HG03469 (cell line): ENCODE data around the gene KAT7.

Experiments used
- ATAC-seq: cut with Tn5 transposase; IDR thresholded peaks from one replicate; pipeline ENCODE4 v1.9.1; 2021; ENCODE audit warnings: mild to moderate bottlenecking, moderate library complexity, moderate number of reproducible peaks; ENCODE audit not compliant: unreplicated experiment

Gene KAT7

DNA sequence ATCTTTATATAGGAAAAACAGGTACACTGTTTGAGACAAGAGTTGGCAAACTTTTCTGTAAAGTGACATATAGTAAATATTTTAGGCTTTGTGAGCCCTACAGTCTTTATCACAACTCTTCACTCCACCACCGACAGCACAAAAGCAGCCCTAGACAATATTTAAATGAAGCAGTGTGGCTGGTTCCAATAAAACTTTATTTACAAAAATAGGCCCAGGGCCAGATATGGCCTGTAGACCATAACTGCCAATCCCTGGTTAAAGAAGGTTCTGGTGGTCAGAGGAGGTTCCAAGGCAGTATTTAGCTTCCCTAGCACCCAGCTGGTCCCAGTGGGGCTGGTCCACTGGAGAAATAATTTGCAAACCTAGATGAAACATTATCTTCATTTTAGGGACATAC, 28.2 kb upstream of the KAT7 start:
- no peak for ATAC-seq

DNA sequence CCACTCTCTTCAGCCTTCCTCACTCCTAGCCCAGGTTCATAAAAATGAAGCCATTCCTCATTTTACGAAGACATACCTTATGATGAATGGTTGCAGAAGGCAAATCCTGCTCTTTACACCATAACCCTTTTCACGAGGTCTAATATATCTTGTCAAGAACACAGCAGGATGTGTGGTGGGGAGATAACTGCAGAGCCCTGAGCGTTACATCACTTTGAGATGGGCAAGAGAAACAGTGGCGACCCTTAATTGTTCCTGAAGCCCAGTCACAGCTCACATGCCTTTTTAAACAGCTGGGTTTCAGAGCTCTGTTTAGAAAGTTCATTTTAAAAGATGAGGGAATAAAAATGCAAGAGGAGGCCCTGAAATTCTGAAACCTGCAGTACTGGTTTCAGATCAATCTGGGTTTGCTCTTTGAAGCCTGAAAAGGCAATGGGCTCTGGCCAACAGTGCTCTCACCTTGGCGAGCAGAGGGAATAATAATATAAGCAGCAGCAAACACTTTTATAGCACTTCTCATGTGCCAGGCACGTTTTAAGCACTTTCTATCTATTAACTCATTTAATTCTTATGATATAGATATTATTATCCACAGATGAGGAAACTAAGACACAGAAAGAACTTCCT, 27.4 kb upstream of the KAT7 start:
- ATAC-seq: no peak

DNA sequence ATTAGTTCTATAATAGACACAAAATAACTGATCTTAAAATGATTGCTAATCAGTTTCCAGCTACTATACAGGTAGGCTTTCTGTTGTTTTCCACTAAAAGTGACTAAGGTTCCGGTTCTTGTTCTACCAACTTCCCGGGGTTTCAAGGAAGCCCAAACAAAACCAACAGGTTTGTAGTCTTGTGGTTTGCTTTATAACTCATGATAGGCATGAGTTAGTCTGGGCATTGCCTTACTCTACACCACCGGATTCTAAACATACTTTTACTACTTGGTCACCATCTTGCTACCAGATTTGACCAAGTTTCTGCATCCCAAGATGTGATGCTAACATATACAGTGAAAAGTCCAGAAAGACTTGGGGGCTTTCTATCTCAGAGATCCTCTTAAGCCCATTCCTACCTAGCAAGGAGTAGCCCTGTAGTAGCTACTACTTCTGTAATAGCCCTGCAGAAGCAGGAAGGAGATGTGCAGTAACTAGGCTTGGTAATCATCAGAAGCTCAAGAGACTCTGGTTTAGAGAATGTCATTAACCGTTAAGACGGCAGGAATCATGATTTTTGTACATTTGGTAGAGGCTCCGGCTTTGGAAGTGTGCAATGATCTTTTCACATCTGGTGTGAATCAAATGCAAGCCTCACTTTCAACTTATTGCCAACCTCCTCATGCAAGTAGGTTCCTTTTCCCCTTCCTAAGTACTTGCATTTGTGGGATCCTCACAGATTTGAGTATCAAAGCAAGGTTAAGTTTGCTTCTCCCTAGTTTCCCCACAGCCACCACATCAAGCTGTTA, 26.1 kb upstream of the KAT7 start:
- ATAC-seq: no peak

DNA sequence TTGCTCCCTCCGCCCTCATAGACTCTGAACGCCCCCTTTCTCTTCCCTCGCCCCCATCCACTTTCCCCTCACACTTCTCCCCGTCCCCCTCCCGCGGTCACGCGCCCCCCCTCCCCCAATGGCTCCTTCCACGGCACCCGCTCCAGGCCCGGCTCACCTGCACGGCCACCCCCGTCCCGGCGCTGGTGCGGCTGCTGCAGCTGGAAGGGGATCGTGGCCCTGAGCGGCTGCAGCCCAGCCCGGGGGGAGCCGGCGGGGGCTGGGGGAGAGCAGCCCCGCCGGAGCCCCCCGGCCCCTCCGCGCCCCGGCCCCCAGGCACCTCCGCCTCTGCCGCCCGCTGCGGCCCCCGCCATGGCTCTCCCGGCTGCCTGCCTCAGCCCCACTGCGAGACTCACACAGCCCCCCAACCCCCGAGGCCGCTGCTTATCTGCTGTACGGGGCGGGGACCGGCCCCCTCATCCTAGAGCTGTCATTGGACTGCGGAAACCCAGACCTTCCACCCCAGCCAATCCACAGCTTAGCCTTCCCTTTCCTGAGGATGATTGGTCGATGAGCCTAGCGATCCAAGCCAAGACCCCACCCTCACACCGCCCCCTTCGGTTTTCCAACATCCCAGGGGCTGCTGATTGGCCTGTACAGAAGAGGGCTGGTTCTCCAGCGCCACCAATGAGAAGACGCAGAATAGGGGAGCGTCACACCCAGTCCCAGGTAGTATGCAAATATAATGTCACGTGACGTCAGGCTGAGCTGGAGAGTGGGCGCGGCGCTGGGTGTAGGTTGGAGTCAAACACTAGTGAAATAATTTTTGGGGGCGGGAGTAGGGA, 24.5 kb upstream of the KAT7 start, which contains the start of gene FAM117A:
TSS of gene FAM117A (minus strand) at position 397 of the 824 bp plus-strand sequence. CDS start at position 353, 44 bp downstream.
- ATAC-seq: peak; percentile 81

DNA sequence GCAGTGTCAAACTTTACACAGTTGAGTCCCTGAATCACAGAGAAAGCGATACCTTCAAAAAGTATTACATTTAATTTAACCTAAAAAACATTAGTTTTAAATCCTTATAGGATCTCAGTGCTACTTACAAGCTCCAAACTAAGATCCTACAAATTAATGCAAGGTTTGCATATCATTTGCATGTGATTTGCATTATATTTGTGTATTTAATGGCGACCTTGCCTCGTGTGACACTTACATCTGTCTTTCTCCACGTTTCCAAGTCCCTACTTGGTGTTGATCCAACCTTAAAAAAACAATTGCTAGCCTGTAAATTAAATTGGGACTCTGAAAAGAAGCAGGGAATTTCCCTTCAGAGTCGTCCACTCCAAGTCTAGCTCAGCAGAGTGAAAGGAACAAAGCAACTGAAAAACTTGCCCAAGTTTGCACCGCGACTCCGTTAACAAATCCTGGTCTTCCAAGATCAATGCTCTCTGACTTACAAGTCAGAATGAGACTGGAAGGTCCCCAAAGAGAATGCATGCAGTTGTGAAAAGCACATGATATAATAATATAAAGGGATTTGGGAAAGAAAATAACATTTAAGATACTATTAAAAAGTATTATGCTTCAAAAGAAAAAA, 23.8 kb upstream of the KAT7 start:
- ATAC-seq: no peak

DNA sequence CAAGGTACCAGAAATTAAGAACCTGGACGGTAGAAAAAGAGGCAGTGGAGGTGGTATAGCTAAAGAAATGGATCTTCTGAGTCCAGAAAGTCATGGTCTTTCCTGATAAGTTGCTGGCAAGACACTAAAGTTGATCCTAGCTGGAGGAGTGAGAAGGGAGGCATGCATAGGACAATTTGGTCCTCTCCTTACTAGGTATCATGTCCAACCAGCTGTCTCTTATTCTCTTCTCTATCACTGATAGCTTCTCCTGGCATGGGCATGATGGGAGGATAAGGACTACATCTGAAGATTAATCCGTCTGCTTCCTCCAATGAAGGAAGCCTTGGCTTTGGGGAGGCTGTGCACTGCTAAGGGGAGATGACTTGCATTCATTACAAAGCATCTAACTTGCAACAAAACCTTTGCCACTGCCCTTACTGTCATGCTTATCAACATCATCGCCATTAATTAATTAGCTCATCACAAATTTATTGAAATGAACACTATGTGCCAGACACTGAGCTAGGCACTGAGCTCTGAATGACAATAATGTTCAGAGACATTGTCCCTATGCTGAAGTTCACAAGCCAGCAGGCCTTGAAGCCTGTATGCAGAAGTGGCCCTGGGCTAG, 21.5 kb upstream of the KAT7 start:
- ATAC-seq: no peak

DNA sequence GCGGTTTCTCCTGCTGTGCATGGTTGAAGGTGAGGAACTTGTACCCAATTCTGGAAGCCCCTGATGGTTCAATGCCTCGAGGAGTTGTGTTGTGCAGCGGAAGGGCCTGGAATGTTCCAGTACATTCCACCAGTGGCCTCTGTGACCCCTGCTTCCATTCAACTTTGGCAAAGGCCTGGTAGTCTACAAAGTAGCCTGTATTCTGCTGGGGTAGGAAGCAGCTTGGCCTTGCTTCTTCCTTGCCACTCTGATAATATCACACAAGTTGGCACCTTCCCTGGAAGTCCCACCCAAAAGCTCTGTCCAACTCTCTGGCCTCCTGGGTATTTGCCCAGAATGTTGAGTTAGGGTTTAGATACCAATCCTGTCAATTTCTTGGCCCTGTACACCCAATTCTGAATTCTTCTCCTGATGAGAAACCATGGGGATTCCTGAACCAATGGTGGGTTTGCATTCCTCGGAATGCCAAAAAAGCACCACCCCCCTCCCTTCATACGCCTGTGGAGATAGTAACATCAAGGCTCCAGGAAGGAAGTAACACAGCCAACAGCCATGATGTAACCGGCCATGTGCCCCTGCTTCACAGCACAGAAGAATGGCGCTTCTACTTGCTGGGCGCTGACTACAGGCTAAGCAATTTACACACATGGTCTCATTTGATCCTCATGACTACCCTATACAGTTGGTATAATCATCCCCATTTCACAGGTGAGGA, 12.8 kb upstream of the KAT7 start:
- ATAC-seq: no peak

DNA sequence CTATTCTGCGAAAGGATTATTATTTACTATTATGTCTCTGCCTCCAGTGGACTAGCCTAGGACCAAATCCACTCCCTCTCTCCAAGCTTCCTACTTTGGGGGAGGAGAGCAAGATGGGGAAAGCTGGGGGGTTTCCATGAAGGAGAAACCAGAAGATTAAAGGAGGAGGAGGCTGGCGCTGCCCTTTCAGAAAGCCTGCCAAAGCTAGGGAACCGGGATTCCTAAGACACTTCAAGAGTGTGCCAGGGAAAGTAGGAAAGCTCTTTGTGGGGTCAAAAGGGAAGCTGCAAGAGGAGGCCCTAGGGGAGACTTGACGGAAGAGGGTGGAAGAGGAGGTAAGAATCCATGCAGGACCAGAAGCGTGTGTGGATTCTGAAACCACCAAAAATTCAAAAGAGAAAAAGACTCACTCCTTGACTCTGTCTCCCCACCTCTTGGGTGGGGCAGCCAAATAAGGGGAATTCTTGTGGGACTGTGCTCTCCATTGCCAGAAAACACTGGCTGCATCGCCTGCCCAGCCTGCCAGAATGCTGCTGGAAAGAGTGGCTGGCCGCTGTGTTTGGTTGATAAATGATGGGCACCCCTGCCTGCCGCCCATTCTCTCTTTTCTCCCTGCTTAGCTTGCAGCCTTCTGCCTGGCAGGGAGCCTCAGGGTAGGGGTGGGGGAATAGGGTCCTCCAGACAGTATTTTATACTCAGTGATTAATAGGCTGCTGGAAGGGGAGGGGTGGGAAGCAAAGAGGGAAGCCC, 11.8 kb upstream of the KAT7 start:
- ATAC-seq: no peak

DNA sequence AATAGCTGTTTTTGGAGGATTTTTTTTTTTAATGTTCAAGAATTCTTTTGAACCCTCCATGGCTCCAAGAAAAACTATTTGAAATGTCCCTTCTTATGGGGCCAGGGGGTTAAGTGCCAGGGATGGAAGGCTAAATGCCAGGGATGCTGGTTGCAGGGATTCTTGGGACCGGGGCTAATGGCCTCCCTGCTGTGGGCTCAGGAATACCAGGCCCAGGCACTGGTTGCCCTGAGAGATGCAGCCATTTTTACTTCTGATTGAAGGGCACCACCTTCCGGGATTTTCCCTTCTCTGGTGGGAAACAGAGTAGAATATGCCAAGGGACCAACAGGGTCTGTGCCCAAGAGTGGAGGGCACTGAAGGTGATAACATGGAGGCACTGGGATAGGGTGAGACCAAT, 10.9 kb upstream of the KAT7 start:
- ATAC-seq: no peak

DNA sequence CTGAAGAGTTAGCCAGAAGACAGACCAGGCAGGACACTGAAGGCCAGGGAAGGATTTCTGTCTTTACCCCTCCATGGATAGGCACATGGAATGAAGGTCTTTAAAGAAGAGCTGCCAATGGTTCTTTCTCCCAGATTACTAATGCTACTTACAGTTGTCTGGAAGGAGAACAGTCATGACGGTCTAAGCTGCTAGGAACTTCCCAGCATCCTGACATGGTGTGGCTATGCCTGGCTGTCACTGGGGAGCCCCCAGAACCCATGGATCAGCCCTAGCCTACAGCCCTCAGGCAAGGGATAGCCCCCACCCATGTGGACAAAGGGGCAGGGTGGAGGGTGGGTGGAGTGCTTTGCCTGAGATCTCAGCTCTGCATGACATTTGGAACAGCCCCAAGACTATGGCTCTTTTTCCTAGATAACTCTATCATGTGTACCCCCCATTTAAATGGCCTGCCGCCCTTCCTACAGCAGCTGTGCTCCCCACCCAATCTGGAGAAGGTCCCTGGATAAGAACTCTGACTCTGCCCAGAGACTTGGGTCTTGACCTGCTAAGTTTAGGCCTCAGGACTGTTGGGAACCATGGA, 9.2 kb upstream of the KAT7 start:
- ATAC-seq: no peak

DNA sequence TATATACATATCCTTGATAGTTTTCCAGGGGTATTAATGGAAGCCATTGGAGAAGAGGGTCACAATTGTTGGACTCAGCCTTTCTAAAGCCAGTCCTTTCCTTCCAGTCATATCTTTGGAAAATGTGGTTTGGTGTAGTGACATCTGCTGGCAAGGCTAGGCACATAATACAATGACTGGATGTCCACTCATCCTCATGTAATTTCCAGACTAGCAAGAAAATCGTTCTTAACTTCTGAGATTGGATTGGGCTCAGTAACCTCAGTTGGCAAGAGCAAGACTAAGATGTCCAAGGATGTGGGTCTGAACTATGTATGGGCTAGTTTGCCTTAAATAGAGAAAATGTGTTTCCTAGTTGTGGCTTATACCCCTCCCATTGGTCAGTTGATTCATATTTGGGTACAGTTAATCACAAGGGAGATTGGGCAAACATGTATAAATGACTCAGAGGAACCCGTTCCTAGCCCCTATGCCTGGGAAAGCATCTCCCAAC, 8.7 kb upstream of the KAT7 start:
- no peak for ATAC-seq

DNA sequence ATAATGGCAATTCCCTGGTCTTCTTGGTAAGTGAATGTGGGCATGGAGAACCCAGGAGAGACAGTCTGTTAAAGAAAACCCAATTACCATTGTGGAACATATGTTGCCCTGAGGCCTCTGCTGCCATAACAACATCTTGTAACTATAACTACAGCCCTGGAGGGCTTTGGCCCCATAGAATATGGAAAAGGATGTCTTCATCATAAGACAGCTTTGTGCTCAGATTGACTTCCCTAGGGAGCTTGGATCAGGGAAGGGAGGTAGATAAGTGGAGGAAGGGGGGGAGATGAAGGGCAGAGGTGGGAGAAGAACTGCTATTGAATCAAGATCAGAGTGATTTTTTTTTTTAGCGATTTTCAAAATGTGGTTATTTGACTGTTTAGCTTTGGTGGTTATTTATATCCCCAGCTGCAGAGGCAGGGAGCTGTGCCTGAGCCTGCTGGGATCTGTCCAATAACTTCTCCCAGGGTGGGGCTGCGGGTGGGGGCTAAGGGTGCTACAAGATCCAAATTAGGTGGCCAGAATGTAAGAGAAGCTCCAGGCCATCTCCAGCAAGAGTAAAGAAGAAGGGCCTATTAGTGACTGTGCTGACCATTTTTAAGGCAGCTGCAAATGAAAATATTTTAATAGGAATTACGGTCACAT, 5.3 kb upstream of the KAT7 start:
- no peak for ATAC-seq

DNA sequence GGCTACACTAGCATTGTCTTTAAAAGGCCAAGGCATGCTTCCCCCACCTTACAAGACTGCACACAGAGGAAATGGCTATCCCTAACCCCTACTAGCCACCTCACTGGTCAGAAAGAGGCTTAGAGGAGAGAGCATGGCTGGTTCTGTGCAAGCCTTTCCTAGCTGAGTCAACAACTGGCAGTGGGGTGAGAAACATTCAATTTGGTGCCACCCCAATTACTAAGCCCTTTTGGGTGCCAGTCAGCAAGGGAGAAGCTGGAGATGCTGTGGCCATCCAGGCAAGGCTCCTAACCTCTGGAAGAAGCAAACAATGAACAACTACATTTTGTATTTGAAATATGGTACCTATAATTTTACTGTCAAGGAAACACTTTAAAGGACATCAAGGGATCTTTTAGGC, 4.7 kb upstream of the KAT7 start:
- no peak for ATAC-seq

DNA sequence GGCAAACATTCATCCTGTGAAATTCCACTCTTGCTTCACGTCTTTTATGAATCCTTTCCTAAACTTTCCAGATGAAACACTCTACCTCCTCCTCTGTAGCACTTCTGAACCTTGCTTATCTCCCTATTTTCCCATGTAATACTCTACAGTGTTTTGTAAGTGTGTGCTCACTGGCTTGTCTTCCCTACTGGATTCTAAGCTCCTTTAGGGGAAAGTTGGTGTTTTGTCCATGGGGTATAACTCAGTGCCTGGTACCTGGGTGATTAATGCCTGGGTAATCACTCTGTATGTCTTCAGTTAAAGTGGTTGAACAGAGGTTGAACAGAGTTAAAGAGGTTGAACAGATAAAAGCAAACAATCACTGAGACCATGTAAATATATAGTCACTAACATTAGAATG, 3.8 kb upstream of the KAT7 start:
- no peak for ATAC-seq

DNA sequence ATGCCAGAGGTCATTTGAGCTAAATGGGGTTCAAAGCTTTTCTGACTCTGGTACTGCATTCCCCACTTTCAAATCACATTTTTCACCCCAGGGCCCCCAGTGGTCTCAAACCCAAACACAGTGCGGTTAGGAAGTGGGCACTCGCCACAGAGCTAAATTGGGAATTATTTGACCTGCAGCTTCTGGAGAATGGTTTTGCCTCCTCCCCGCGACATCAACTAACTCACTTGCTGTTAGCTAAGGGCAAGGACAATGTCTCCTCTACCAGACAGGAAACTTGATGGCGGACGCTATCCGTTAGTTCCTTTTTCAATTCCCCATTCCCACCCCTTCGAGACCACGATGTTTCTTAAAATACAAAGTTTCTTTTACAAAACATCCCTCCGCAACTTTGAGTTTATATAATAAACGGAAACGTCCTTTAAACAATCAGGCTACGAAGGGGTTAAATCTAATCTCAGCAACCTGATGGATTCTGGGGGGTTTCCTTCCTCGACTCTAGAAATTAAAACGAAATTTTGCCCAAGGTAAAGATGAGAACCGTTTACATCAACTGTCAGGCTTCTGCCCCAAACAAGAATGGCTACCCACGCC, 500 bp upstream of the KAT7 start:
- no peak for ATAC-seq

DNA sequence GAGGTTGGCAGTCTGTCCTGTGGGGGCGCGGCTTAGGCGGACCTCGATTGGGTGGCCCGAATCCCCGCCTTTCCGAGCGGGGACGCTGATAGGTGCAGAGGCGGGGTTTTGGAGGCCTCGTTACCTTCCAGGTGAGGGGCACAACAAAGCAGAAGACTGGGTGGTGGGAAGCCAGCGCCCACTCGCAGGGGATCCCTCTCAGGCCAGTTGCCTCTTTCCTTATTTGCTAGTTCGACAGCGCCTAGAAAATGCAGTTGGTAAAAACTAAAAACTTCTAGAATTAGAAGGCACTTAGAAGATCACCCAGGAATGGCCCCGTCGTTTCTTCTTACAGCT, 730 bp downstream of the KAT7 start:
- ATAC-seq: no peak

DNA sequence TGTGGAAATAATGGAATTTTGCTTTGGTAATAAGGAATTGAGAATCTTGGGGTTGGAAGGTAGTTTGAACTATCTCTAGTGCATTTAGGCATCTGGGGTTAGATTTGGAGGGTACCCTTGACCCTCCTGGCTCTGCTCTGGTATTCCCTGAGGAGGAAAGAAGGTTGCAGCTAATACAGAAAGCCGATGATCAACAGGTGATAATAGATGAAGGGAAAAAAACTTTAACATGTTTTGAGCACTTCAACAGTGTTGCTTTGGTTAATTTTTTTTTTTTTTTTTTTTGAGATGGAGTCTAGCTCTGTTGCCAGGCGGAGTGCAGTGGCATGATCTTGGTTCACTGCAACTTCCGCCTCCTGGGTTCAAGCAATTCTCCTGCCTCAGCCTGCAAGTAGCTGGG, 4.8 kb downstream of the KAT7 start:
- no peak for ATAC-seq

DNA sequence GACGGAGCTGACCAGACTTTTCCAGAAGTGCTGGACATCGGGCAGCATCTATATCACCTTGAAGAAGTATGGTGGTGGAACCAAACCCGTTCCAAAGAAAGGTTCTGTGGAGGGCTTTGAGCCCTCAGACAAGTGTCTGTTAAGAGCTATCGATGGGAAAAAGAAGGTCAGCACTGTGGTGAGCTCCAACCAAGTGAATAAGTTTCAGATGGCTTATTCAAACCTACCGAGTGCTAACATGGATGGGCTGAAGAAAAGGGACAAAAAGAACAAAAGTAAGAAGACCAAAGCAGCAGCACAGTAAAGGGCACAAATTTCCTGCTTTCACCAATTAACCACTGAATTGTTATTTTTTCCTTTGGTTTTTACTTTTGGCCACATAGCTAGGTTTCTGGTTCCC, 6.9 kb downstream of the KAT7 start:
- ATAC-seq: no peak
